Colonic mucosa (tissue), 4 donors: ENCODE results near the gene TRIM7. TPM values are rescaled to one million over a fixed set of nuclear protein-coding genes. Genes with fewer than 3 reads are reported as not detected.
A peak's percentile ranks its signal among the peaks of the same experiment; 100 is the strongest.
"Not testable (repeated sequence)": the region's sequence is repeated elsewhere in the genome, so short reads cannot be mapped to it uniquely, and the experiment has no call there.

Experiments used
- DNase-seq: peaks from one replicate; pipeline ENCODE4 v3.0.0-alpha.2; 2020
- H3K27ac ChIP-seq: fragments of 200-600 bp; one replicate; pipeline ENCODE4 v1.8.0; 2021
- H3K27me3 ChIP-seq: fragments of 200-600 bp; one replicate; pipeline ENCODE4 v1.8.0; 2021
- H3K36me3 ChIP-seq: fragments of 200-600 bp; one replicate; pipeline ENCODE4 v1.8.0; 2021
- H3K4me1 ChIP-seq: fragments of 200-600 bp; one replicate; pipeline ENCODE4 v1.8.0; 2021; ENCODE audit warnings: mild to moderate bottlenecking
- H3K4me3 ChIP-seq: fragments of 200-600 bp; one replicate; pipeline ENCODE4 v1.8.0; 2021
- H3K9ac ChIP-seq, 2 donors: one replicate each; pipeline ENCODE4 v1.7.0; 2013; ENCODE audit warnings: control low read depth in 2 of 2, low read depth in 2 of 2, low read length in 2 of 2
- H3K9me3 ChIP-seq: fragments of 200-600 bp; one replicate; pipeline ENCODE4 v1.8.0; 2021
- intact Hi-C: fragments of 100-400 bp; cut with DNase I; formaldehyde crosslinking; loops from one replicate; pipeline ENCODE4 v1.14.1; 2022
- total RNA-seq, 2 donors: library from RNA; stranded (reverse); fragmentation: NEBNext Ultra II Directional in 1 of 2; extraction: Animal tissue kit (Norgen Biotek cat#: 25700) in 1 of 2; gene quantifications; one replicate each; pipeline ENCODE4 v1.2.1, GENCODE V29; 2021
- TF ChIP-seq, protein P1 (sequence below): fragments of 200-600 bp; IDR thresholded peaks from one replicate; pipeline ENCODE4 v1.8.0; 2022; ENCODE audit warnings: antibody characterized with exemption, mild to moderate bottlenecking
- donor health status: healthy.
- donor health status: DM: no; HTN: no; CAD: no.
- donor health status: DM: no; HTN: no; CAD: no.

The TRIM7 gene
- total RNA-seq, 2 donors from 2014 or later, result 6.8 to 8.7 TPM

DNA sequence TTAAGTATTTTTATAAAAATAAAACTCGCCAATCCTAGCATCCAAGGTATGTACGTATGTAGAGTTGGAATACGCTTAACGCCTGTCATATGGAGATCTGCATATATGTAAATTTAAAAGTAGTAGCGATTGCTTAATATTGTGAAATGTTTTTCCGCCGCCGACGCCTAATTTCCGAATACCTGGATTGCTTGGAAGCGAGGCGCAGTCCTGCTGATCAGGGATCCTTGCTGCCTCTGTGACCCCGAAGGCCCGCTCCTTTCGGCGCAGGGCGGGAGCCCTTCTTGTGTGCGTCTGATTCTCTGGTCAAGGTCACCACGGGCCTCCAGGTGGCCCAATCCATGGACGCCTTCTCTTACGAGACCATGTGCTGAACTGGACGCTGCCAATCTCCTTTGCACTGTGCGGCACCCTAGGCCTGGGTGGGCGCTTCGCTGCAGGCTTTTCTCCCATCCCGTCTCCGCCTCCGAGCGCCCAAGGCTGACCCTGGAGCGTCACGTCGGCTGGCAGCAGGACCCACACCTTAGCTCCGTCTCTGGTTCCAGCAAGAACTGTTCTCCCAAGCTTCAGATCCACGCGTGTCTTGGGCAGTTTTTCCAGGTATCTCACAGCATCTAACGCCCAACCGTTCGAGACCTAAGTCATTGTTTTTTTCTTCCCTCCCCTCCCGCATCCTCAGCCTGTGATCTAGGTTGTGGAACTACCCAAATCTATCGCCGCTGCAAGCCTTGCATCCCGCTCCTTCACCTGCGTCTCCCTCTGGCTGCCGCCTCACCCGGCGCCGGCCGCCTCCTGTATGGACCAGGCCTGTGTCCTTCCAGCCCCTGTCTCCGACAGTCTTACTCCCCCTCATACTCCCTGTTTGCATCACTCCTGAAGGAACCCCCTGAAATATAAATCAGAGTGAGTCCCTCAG is 14.5 kb upstream of the TRIM7 start:
- H3K27me3 ChIP-seq, result no peaks in the 10 kb centered on the region
- no peak for DNase-seq
- no peak overlapping the region for H3K9ac ChIP-seq
- no peaks in the 10 kb centered on the region for H3K36me3 ChIP-seq
- TF ChIP-seq, protein P1, sequence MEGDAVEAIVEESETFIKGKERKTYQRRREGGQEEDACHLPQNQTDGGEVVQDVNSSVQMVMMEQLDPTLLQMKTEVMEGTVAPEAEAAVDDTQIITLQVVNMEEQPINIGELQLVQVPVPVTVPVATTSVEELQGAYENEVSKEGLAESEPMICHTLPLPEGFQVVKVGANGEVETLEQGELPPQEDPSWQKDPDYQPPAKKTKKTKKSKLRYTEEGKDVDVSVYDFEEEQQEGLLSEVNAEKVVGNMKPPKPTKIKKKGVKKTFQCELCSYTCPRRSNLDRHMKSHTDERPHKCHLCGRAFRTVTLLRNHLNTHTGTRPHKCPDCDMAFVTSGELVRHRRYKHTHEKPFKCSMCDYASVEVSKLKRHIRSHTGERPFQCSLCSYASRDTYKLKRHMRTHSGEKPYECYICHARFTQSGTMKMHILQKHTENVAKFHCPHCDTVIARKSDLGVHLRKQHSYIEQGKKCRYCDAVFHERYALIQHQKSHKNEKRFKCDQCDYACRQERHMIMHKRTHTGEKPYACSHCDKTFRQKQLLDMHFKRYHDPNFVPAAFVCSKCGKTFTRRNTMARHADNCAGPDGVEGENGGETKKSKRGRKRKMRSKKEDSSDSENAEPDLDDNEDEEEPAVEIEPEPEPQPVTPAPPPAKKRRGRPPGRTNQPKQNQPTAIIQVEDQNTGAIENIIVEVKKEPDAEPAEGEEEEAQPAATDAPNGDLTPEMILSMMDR, result no peak
- H3K4me3 ChIP-seq, result no peak overlapping the region
- no peaks in the 10 kb centered on the region for H3K9me3 ChIP-seq
- no peak overlapping the region for H3K27ac ChIP-seq
- H3K4me1 ChIP-seq, result peaks cover 7% of the 10 kb centered on the region
- intact Hi-C loops, result no loop called here

DNA sequence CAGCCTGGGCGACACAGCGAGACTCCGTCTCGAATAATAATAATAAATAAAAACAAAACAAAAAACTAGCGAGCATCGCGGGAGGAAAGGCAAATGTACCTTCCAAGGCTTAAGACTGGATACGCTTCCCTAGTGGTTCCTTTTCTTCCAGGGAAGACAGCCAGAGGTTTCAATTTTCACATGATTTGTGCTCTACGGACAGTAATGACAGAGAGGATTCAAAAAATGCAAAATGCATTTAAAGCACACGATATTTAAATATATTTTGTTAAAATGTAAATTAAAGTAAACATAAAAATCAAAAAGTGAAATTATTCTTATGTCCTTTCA is 13.8 kb upstream of the TRIM7 start:
- H3K27ac ChIP-seq, result peak overlapping the region; percentile 46
- no peaks in the 10 kb centered on the region for H3K27me3 ChIP-seq
- H3K4me1 ChIP-seq, result peaks cover 7% of the 10 kb centered on the region
- TF ChIP-seq, protein P1, result no peak
- no peaks in the 10 kb centered on the region for H3K9me3 ChIP-seq
- no peaks in the 10 kb centered on the region for H3K36me3 ChIP-seq
- H3K4me3 ChIP-seq, result peak overlapping the region; percentile 28
- no peak for DNase-seq
- no peak overlapping the region for H3K9ac ChIP-seq
- intact Hi-C loops, result no loop called here

GRCh38 chr5:181217803-181218062 is 12.7 kb upstream of the TRIM7 start:
- Histone ChIP-seq H3K4me1 (peaks cover 7% of the 10 kb centered on the region), H3K27me3 (no peaks in the 10 kb centered on the region), H3K36me3 (no peaks in the 10 kb centered on the region), H3K9ac (peak overlapping the region; percentile 33 to 59), H3K4me3 (peak overlapping the region; percentile 28), H3K9me3 (no peaks in the 10 kb centered on the region), H3K27ac (peak overlapping the region; percentile 4)
- peak; percentile 44 for DNase-seq
- TF ChIP-seq, protein P1, result no peak
- intact Hi-C loops, result no loop called here

GRCh38 chr5:181217111-181217802 is 12.3 kb upstream of the TRIM7 start:
- intact Hi-C loops, result no loop called here
- Histone ChIP-seq H3K27me3 (no peaks in the 10 kb centered on the region), H3K4me1 (peaks cover 7% of the 10 kb centered on the region), H3K27ac (peak overlapping the region; percentile 4), H3K36me3 (no peaks in the 10 kb centered on the region), H3K9me3 (no peaks in the 10 kb centered on the region), H3K4me3 (peak overlapping the region; percentile 28), H3K9ac (peak overlapping the region; percentile 33 to 59)
- TF ChIP-seq, protein P1, result no peak
- DNase-seq, result peak; percentile 57

- H3K36me3 ChIP-seq, result no peaks in the 10 kb centered on the region
- H3K27ac ChIP-seq, result no peak overlapping the region
- peak overlapping the region in 1 of 2 donors; percentile 40 for H3K9ac ChIP-seq
- H3K4me3 ChIP-seq, result peak overlapping the region; percentile 28
- intact Hi-C loops, result no loop called here
- TF ChIP-seq, protein P1, result no peak
- peaks cover 7% of the 10 kb centered on the region for H3K4me1 ChIP-seq
- H3K9me3 ChIP-seq, result no peaks in the 10 kb centered on the region
- no peak for DNase-seq
- no peaks in the 10 kb centered on the region for H3K27me3 ChIP-seq
These were observed 11.3 kb upstream of the TRIM7 start for GRCh38 chr5:181215997-181216989.

GRCh38 chr5:181214249-181214648 is 9.3 kb upstream of the TRIM7 start:
- H3K27me3 ChIP-seq, H3K9ac ChIP-seq, H3K27ac ChIP-seq, intact Hi-C loops, H3K9me3 ChIP-seq, H3K4me3 ChIP-seq, DNase-seq, H3K4me1 ChIP-seq, H3K36me3 ChIP-seq: not testable (repeated sequence)
